B cell (primary cell): ENCODE data around the gene NTN1. TPM values are rescaled to one million over a fixed set of nuclear protein-coding genes. Genes with fewer than 3 reads are reported as not detected.

Experiments
- ATAC-seq: fragments of 200-7000 bp; cut with Tn5 transposase; one replicate; pipeline ENCODE4 v1.10.0; 2021; ENCODE audit warnings: low read depth, mild to moderate bottlenecking, moderate number of reproducible peaks, moderate library complexity
- CTCF ChIA-PET: fragments of 350-600 bp; sonication (Branson Sonifier 250); formaldehyde crosslinking; loops from one replicate; lab custom pipeline; 2021; ENCODE audit warnings: antibody characterized with exemption, inconsistent platforms; lab: Charles Lee
- POLR2A ChIA-PET: fragments of 350-600 bp; sonication (Branson Sonifier 250); formaldehyde crosslinking; loops from one replicate; lab custom pipeline; 2021; ENCODE audit warnings: antibody characterized with exemption; lab: Charles Lee
- DNase-seq: peaks from one replicate; pipeline ENCODE4 v3.0.0; 2013
- H2AFZ ChIP-seq: 2 replicates; pipeline ENCODE4 v1.6.1; 2012; ENCODE audit warnings: mild to moderate bottlenecking, low read depth, low read length; ENCODE audit not compliant: insufficient read depth, poor library complexity, severe bottlenecking
- H3K27ac ChIP-seq, 2 donors: 1 replicate in 1 of 2; 2 replicates in 1 of 2; pipeline ENCODE4 v1.5.1; 2012 to 2013; ENCODE audit warnings: low read length in 2 of 2, mild to moderate bottlenecking in 2 of 2, moderate library complexity in 1 of 2
- H3K27me3 ChIP-seq, 4 experiments: fragments of 200-600 bp in 1 of 4; sonication (generic) in 1 of 4; replicated peaks in 1 of 4; 1 replicate in 2 of 4; 2 replicates in 2 of 4; pipeline versions ENCODE4 v1.6.1 to v1.7.0; 2013 to 2016; ENCODE audit warnings: low read length in 3 of 4, mild to moderate bottlenecking in 2 of 4, mixed read lengths in 1 of 4, moderate library complexity in 1 of 4; ENCODE audit not compliant: insufficient read depth in 4 of 4, control insufficient read depth in 3 of 4; ENCODE audit errors: control extremely low read depth in 1 of 4
- H3K36me3 ChIP-seq, 2 experiments: replicated peaks in 1 of 2; 1 replicate in 1 of 2; 2 replicates in 1 of 2; pipeline versions ENCODE4 v1.6.1 to v1.7.1; 2013; ENCODE audit warnings: low read length in 1 of 2; ENCODE audit not compliant: insufficient read depth in 2 of 2, control insufficient read depth in 1 of 2; ENCODE audit errors: control extremely low read depth in 1 of 2, extremely low read depth in 1 of 2
- H3K4me1 ChIP-seq, 2 donors: fragments of 200-600 bp in 1 of 2; sonication (generic) in 1 of 2; 1 replicate in 1 of 2; 2 replicates in 1 of 2; pipeline versions ENCODE4 v1.5.1 to v1.6.1; 2013 to 2017; ENCODE audit warnings: low read length in 2 of 2; ENCODE audit not compliant: control insufficient read depth in 2 of 2, insufficient read depth in 2 of 2
- H3K4me2 ChIP-seq: replicated peaks from 2 replicates; pipeline ENCODE3; 2012; ENCODE audit warnings: mild to moderate bottlenecking, low read depth, low read length; ENCODE audit not compliant: poor library complexity, severe bottlenecking
- H3K4me3 ChIP-seq, 5 experiments: fragments of 200-600 bp in 1 of 5; sonication (generic) in 1 of 5; 1 replicate in 3 of 5; 2 replicates in 2 of 5; pipeline versions ENCODE4 v1.5.1 to v1.7.0; 2011 to 2016; ENCODE audit warnings: low read length in 4 of 5, mild to moderate bottlenecking in 4 of 5, low read depth in 2 of 5, control low read depth in 1 of 5, moderate library complexity in 1 of 5; ENCODE audit not compliant: insufficient read depth in 1 of 5; ENCODE audit errors: control extremely low read depth in 1 of 5, extremely low read depth in 1 of 5
- H3K79me2 ChIP-seq: fragments of 200-600 bp; sonication (generic); one replicate; pipeline ENCODE4 v1.6.0; 2016; ENCODE audit warnings: low read length; ENCODE audit not compliant: control insufficient read depth, insufficient read depth
- H3K9ac ChIP-seq: fragments of 200-600 bp; sonication (generic); 2 replicates; pipeline ENCODE4 v1.6.1; 2017; ENCODE audit warnings: mild to moderate bottlenecking, low read length, moderate library complexity
- H3K9me3 ChIP-seq, 3 donors: one replicate each; pipeline versions ENCODE4 v1.6.1 to v1.7.1; 2013; ENCODE audit warnings: low read length in 2 of 3; ENCODE audit not compliant: control insufficient read depth in 2 of 3, insufficient read depth in 1 of 3; ENCODE audit errors: control extremely low read depth in 1 of 3
- H4K20me1 ChIP-seq: 2 replicates; pipeline ENCODE4 v1.6.0; 2012; ENCODE audit warnings: mild to moderate bottlenecking, low read length; ENCODE audit not compliant: insufficient read depth, control insufficient read depth, poor library complexity, severe bottlenecking
- H3K27ac Mint-ChIP-seq: one replicate; pipeline ENCODE4 v1.8.0; 2021; ENCODE audit warnings: mixed read lengths
- H3K27me3 Mint-ChIP-seq: one replicate; pipeline ENCODE4 v1.8.0; 2021; ENCODE audit warnings: mixed read lengths
- H3K4me1 Mint-ChIP-seq: one replicate; pipeline ENCODE4 v1.8.0; 2021; ENCODE audit warnings: mixed read lengths
- H3K4me3 Mint-ChIP-seq: one replicate; pipeline ENCODE4 v1.8.0; 2021; ENCODE audit warnings: mixed read lengths
- H3K9me3 Mint-ChIP-seq: one replicate; pipeline ENCODE4 v1.8.0; 2022; ENCODE audit warnings: mixed read lengths; ENCODE audit not compliant: insufficient read depth
- EZH2 ChIP-seq: IDR thresholded peaks from 2 replicates; pipeline ENCODE4 v1.6.1; 2012; ENCODE audit warnings: borderline replicate concordance, low read depth, mild to moderate bottlenecking, moderate library complexity, low read length; ENCODE audit not compliant: insufficient read depth, poor library complexity, severe bottlenecking
- WGBS: methylation state at CpG from one replicate; pipeline ENCODE4 v1.1.5; 2013; ENCODE audit warnings: missing lambda C conversion rate; ENCODE audit not compliant: insufficient coverage; 5-methylcytosine and 5-hydroxymethylcytosine counted together
- intact Hi-C: fragments of 100-400 bp; cut with micrococcal nuclease; formaldehyde crosslinking; loops from one replicate; pipeline ENCODE4 v1.10.0; 2022
- polyA plus RNA-seq: library from polyadenylated mRNA; depleted of rRNA; stranded (reverse); fragments of >200 nt; gene quantifications from 2 replicates; pipeline ENCODE4 v1.2.3, GENCODE V29; 2012
- total RNA-seq, 2 donors: library from RNA; stranded (reverse); fragments of 120-200 nt in 1 of 2; gene quantifications; 1 replicate in 1 of 2; 2 replicates in 1 of 2; pipeline versions ENCODE4 v1.2.3 to v1.2.4, GENCODE V29; 2013 to 2022
- TF ChIP-seq, protein P1 (sequence below): fragments of 200-600 bp; IDR thresholded peaks from one replicate; pipeline ENCODE4 v1.8.0; 2022; ENCODE audit warnings: antibody characterized with exemption, mild to moderate bottlenecking

NTN1 gene
- total and polyA plus RNA-seq, 2 donors (not counting 1 experiment from before 2014, with no cell fraction given): 0.10 to 0.25 TPM

DNA sequence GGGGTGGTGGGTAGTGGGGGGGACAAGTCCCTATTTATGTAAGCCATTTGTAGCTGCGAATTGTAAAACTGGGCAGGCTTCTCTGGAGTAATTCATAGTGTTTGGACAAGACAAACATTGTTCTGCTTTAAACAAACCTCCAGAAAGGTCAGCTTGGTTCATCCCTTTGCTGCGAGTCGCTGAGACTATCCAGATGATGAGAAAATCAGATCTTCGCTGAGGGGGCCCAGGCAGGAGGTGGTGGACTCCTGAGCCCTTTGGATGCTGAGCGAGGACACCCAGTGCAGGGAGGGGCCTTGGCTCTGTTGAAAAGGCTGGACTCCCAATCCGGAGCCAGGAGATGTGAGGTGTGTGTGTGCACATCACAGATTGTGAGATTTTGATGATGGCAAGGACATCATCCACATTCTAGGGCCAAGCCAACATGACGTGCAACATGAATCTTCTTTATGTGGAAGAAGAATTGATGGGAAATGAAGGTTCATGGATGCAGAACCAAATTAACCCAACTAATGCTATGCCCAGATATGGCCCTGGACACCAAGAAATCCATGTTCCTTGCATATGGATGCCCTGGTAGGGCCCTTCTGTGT, 15.0 kb upstream of the NTN1 start:
- peaks cover 0 to 26% (median 0%) of the 10 kb centered on the region in 3 donors for H3K9me3 ChIP-seq
- DNase-seq: no peak
- no peak overlapping the region for H3K4me2 ChIP-seq
- H4K20me1 ChIP-seq: no peaks in the 10 kb centered on the region
- no peak overlapping the region for H3K4me3 ChIP-seq
- POLR2A ChIA-PET: no interaction called here
- Mint-ChIP-seq H3K9me3 (no peaks in the 10 kb centered on the region), H3K4me1 (peaks cover 27% of the 10 kb centered on the region), H3K4me3 (no peak overlapping the region), H3K27me3 (peaks cover 72% of the 10 kb centered on the region), H3K27ac (no peak overlapping the region)
- H3K9ac ChIP-seq: no peak overlapping the region
- no peak for ATAC-seq
- H3K36me3 ChIP-seq: no peaks in the 10 kb centered on the region
- TF ChIP-seq EZH2: no peak
- TF ChIP-seq, protein P1, sequence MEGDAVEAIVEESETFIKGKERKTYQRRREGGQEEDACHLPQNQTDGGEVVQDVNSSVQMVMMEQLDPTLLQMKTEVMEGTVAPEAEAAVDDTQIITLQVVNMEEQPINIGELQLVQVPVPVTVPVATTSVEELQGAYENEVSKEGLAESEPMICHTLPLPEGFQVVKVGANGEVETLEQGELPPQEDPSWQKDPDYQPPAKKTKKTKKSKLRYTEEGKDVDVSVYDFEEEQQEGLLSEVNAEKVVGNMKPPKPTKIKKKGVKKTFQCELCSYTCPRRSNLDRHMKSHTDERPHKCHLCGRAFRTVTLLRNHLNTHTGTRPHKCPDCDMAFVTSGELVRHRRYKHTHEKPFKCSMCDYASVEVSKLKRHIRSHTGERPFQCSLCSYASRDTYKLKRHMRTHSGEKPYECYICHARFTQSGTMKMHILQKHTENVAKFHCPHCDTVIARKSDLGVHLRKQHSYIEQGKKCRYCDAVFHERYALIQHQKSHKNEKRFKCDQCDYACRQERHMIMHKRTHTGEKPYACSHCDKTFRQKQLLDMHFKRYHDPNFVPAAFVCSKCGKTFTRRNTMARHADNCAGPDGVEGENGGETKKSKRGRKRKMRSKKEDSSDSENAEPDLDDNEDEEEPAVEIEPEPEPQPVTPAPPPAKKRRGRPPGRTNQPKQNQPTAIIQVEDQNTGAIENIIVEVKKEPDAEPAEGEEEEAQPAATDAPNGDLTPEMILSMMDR: no peak
- H3K79me2 ChIP-seq: no peaks in the 10 kb centered on the region
- CTCF ChIA-PET: interaction anchor here (0.6 to 6.3 kb wide), 3 partner anchors 8 to 206 kb away, joined by 3 to 32 read pairs (median 4); no protein-coding TSS in a partner anchor
- no peak overlapping the region for H3K27ac ChIP-seq
- no peak overlapping the region for H2AFZ ChIP-seq
- intact Hi-C loops: no loop called here
- H3K27me3 ChIP-seq: peaks cover 0 to 57% (median 38%) of the 10 kb centered on the region in 4 experiments
- 96% methylated on average over 6 of the region's 7 CpGs for WGBS
- peaks cover 29 to 33% of the 10 kb centered on the region in 2 donors for H3K4me1 ChIP-seq

GRCh38 chr17:9007052-9007714, 14.1 kb upstream of the NTN1 start:
- POLR2A ChIA-PET: no interaction called here
- H3K4me2 ChIP-seq: no peak overlapping the region
- H3K27me3 Mint-ChIP-seq: peaks cover 68% of the 10 kb centered on the region

More at GRCh38 chr17:9007052-9007714, 14.1 kb upstream of the NTN1 start:
- ATAC-seq (no peak), DNase-seq (no peak)
- intact Hi-C loops: no loop called here
- WGBS: 100% methylated on average over 1 of the region's 2 CpGs
- Histone ChIP-seq H3K9me3 (peaks cover 0 to 25% (median 0%) of the 10 kb centered on the region in 3 donors), H3K27ac (no peak overlapping the region), H3K27me3 (peaks cover 0 to 52% (median 35%) of the 10 kb centered on the region in 4 experiments), H3K79me2 (no peaks in the 10 kb centered on the region), H4K20me1 (no peaks in the 10 kb centered on the region), H3K4me1 (peaks cover 20 to 26% of the 10 kb centered on the region in 2 donors), H3K9ac (no peak overlapping the region), H3K36me3 (no peaks in the 10 kb centered on the region), H2AFZ (no peak overlapping the region), H3K4me3 (no peak overlapping the region)
- Mint-ChIP-seq H3K4me1 (peaks cover 21% of the 10 kb centered on the region), H3K9me3 (no peaks in the 10 kb centered on the region), H3K4me3 (no peak overlapping the region), H3K27ac (no peak overlapping the region)
- CTCF ChIA-PET: interaction anchor here (0.6 to 6.3 kb wide), 2 partner anchors 9 to 207 kb away, joined by 4 to 32 read pairs; no protein-coding TSS in a partner anchor
- no peak for TF ChIP-seq EZH2
- TF ChIP-seq, protein P1: peak; percentile 60
